HL-60 (cell line): ENCODE data around the gene MYH10.

Source experiments
- DNase-seq, 2 experiments: peaks; one replicate each; pipeline ENCODE4 v3.0.0-alpha.2; 2010 to 2020; ENCODE audit warnings: low read depth in 1 of 2, low spot score in 1 of 2
- H3K27ac ChIP-seq: fragments of 250-450 bp; sonication (Bioruptor Pico); replicated peaks from 2 replicates; pipeline ENCODE4 v1.5.1; 2020; ENCODE audit warnings: mild to moderate bottlenecking, moderate library complexity
- H3K27me3 ChIP-seq: fragments of 250-450 bp; sonication (Bioruptor Pico); 2 replicates; pipeline ENCODE4 v1.5.1; 2021; ENCODE audit warnings: mild to moderate bottlenecking, moderate library complexity; ENCODE audit not compliant: insufficient read depth, poor library complexity, severe bottlenecking
- H3K4me3 ChIP-seq: replicated peaks from 2 replicates; pipeline ENCODE4 v1.5.1; 2011; ENCODE audit warnings: mild to moderate bottlenecking, control low read depth, low read length; ENCODE audit not compliant: insufficient read depth
- CTCF ChIP-seq: IDR thresholded peaks from one replicate; pipeline ENCODE4 v1.5.1; 2011; ENCODE audit warnings: low read length, control low read depth, inconsistent platforms; ENCODE audit not compliant: insufficient read depth
- GABPA ChIP-seq: IDR thresholded peaks from 2 replicates; pipeline ENCODE4 v1.6.1; 2012; ENCODE audit warnings: low read depth
- POLR2AphosphoS5 ChIP-seq: IDR thresholded peaks from 2 replicates; pipeline ENCODE4 v1.6.1; 2012; ENCODE audit warnings: low read depth
- REST ChIP-seq: IDR thresholded peaks from 2 replicates; pipeline ENCODE4 v1.6.1; 2012; ENCODE audit warnings: low read depth; ENCODE audit not compliant: insufficient replicate concordance
- SPI1 ChIP-seq: IDR thresholded peaks from 2 replicates; pipeline ENCODE4 v1.6.1; 2012; ENCODE audit warnings: low read depth, mild to moderate bottlenecking, borderline replicate concordance

The MYH10 gene

GRCh38 chr17:8503807-8504206 is 126.7 kb downstream of the MYH10 start:
- no peak overlapping the region for H3K27ac ChIP-seq
- TF ChIP-seq CTCF (no peak), POLR2AphosphoS5 (no peak), GABPA (no peak), REST (no peak), SPI1 (no peak)
- H3K4me3 ChIP-seq, result no peak overlapping the region
- DNase-seq, result no peak
- H3K27me3 ChIP-seq, result no peaks in the 10 kb centered on the region

- H3K4me3 ChIP-seq, result no peak overlapping the region
- H3K27ac ChIP-seq, result no peak overlapping the region
- TF ChIP-seq SPI1 (no peak), REST (no peak), GABPA (no peak)
- DNase-seq, result no peak
- no peaks in the 10 kb centered on the region for H3K27me3 ChIP-seq
Measured at GRCh38 chr17:8503368-8503767, 127.2 kb downstream of the MYH10 start.

GRCh38 chr17:8502126-8502525 is 128.4 kb downstream of the MYH10 start:
- no peak for DNase-seq
- no peak overlapping the region for H3K27ac ChIP-seq
- no peaks in the 10 kb centered on the region for H3K27me3 ChIP-seq
- H3K4me3 ChIP-seq, result no peak overlapping the region
- TF ChIP-seq GABPA, result no peak
- TF ChIP-seq CTCF, result no peak
- TF ChIP-seq SPI1, result no peak
- no peak for TF ChIP-seq POLR2AphosphoS5
- no peak for TF ChIP-seq REST

GRCh38 chr17:8500609-8501008 is 129.9 kb downstream of the MYH10 start:
- TF ChIP-seq GABPA, result no peak
- TF ChIP-seq CTCF, result no peak
- no peak for TF ChIP-seq SPI1
- TF ChIP-seq REST, result no peak
- TF ChIP-seq POLR2AphosphoS5, result no peak
- Histone ChIP-seq H3K27ac (no peak overlapping the region), H3K4me3 (no peak overlapping the region), H3K27me3 (no peaks in the 10 kb centered on the region)
- DNase-seq, result no peak
